NCI-H1436 treated with DMSO at 0.1 percent for 48 hours (cell line): ENCODE data around the gene KIT.

ENCODE experiments used
- DNase-seq: peaks from one replicate; lab custom pipeline; 2025; lab: John Stamatoyannopoulos, UW

KIT gene

GRCh38 chr4:54745031-54745770, 87.4 kb downstream of the KIT start:
- no peak for DNase-seq

GRCh38 chr4:54746218-54746617, 88.5 kb downstream of the KIT start:
- DNase-seq, result no peak

GRCh38 chr4:54750341-54750740, 92.6 kb downstream of the KIT start:
- no peak for DNase-seq

GRCh38 chr4:54754394-54754793, 96.6 kb downstream of the KIT start:
- no peak for DNase-seq

- DNase-seq, result peak; percentile 1
These were observed 106.7 kb downstream of the KIT start for GRCh38 chr4:54764476-54764875.

GRCh38 chr4:54767376-54767775, 109.6 kb downstream of the KIT start:
- DNase-seq, result no peak

- no peak for DNase-seq
These were observed 115.3 kb downstream of the KIT start for GRCh38 chr4:54773022-54773421.

GRCh38 chr4:54779036-54779435, 121.3 kb downstream of the KIT start:
- DNase-seq, result no peak

GRCh38 chr4:54779476-54780148, 121.9 kb downstream of the KIT start:
- no peak for DNase-seq

- no peak for DNase-seq
These were observed 122.4 kb downstream of the KIT start for GRCh38 chr4:54780149-54780495.

GRCh38 chr4:54781756-54782155, 124.0 kb downstream of the KIT start:
- DNase-seq, result no peak

GRCh38 chr4:54783402-54784110, 125.8 kb downstream of the KIT start:
- DNase-seq, result no peak

- no peak for DNase-seq
These were observed 126.5 kb downstream of the KIT start for GRCh38 chr4:54784161-54784671.
